HG02840 (cell line): Measurements from ENCODE around the gene S100A16.

Source experiments
- ATAC-seq: cut with Tn5 transposase; IDR thresholded peaks from one replicate; pipeline ENCODE4 v1.9.1; 2021; ENCODE audit warnings: mild to moderate bottlenecking, moderate library complexity, moderate number of reproducible peaks; ENCODE audit not compliant: unreplicated experiment, low FRiP score

S100A16 gene

GRCh38 chr1:153616917-153617311 lies 4.0 kb upstream of the S100A16 start:
- no peak for ATAC-seq

DNA sequence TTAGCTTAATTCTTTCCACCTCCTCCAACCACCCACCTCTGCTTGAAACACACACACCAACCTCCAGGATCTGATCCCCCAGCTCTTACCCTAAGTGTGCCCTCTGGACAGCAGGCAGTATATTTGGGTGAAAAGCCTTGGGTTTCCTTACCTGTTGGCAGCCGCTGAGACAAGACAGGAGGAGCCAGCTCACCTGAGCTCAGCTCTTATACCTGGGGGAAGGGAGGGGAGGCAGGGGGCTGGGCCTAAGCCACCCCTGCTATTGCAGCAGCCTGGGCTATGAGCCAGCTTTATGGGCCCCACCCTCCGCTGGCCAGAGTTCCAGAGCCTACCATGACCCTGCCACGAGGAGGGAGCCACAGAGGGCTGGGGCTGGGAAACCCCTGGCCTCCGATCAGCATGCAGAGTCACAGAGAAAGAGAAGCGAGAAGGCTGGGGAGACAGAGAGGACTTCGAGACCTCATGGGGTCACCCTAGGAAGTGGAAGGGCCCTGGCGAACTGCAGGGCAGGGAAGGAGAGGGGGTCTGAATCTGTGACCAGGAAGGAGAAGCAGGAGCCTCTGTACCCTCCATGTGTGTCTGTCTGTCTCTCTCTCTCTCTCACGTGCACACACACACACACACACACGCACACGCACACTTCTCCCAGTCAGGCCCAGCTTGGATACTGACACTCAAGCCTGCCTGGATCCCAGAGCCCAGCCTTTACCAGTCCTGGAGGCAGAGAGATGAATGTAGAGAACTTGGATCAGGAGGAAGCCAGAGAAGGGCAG lies 3.4 kb upstream of the S100A16 start, which contains the start of gene S100A14:
S100A14 (minus strand) TSS at position 182 of the 773 bp plus-strand sequence. CDS start 467 bp downstream, outside the sequence.
- no peak for ATAC-seq

GRCh38 chr1:153615406-153615805 lies 2.5 kb upstream of the S100A16 start:
- no peak for ATAC-seq

- ATAC-seq, result no peak
Measured at GRCh38 chr1:153614906-153615305, 2.0 kb upstream of the S100A16 start.

- no peak for ATAC-seq
Measured at GRCh38 chr1:153614189-153614900, 1.4 kb upstream of the S100A16 start.

- ATAC-seq, result no peak
Measured at GRCh38 chr1:153613406-153613805, 469 bp upstream of the S100A16 start.

- no peak for ATAC-seq
Measured at GRCh38 chr1:153612111-153612754, 704 bp downstream of the S100A16 start.

- no peak for ATAC-seq
Measured at GRCh38 chr1:153611356-153611755, 1.6 kb downstream of the S100A16 start.

DNA sequence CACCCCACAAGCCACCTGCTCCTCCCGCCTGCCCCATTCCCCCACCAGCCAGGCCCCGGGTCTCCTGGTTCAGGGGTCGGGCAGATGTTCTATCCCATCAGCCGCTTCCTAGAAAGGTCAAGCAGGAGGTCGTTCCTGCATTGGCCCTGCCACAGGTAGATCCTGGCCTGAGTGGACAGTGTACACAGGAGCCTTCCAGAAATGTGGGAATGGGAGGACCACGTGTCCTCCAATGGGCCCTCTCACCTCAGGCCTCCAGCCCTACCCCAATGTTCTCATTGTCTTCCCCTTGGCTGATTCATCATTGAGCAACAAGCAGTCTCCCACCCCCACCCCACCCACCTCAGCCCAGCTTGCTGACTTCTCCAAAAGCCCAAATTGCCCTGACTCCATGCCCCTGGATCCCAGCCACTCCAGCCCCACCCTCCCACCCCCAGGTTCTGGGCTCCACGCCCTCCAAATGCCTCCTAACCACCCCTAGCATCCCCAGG lies 2.1 kb downstream of the S100A16 start:
- no peak for ATAC-seq

DNA sequence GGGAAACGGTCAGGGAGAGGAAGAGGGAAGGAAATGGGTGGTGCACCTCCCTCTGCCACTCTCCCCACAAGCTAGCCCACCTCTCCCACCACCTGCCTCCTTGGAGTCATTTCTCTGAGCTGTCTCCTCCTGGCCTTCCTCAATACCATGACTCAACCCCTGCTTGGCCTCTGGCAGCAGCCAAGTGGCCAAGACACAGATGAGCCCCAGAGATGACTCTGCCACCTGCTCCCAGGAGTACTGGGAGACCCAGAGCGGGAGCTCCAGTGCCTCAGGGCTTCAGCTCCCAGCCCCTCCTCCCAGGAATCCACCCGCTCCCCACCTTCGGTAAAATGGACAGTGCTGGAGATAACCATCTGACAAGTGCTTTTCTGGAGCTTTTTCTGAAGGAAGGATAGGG lies 2.6 kb downstream of the S100A16 start:
- ATAC-seq, result no peak

- no peak for ATAC-seq
Measured at GRCh38 chr1:153609585-153609907, 3.4 kb downstream of the S100A16 start.

DNA sequence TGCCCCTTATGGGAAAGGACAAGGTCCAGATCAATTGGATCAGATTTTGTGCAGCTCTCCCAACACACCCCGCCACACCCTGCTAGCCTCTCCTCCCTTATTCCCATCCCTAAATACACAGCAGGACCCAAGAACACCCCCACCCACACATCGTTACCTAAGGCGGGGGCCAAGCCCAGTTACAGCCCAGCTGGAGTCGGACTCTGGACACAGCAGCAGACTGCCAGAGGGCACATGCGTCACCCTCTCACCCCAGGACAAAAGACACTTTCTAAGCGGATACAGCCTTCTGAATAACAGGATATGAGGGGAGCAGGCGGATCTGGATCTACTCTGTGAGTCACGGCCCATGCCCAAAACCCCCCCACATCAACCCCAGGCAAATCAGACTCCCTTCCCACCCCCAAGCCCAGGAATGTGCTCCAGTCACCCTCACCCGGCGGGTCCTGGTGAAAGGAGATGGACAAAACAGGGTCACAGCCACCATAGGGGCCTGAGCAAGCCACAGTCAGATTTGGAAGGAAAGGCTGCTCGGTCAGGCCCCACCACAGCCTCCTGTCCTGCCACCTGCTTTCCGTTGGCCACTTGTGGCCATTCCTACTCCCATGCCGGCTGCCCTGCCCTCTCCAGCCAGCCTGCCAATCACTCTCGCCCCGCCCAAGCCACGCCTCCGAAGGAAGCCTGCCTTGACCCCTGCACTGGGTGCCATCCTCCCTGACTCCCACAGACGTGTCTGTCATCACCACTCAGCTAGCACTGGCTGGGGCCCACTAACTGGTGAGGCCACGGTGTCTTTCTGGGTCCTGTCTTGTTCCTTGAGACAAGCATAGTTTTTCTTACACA lies 4.0 kb downstream of the S100A16 start:
- ATAC-seq, result no peak

- ATAC-seq, result no peak
Measured at GRCh38 chr1:153608089-153608682, 4.8 kb downstream of the S100A16 start.

DNA sequence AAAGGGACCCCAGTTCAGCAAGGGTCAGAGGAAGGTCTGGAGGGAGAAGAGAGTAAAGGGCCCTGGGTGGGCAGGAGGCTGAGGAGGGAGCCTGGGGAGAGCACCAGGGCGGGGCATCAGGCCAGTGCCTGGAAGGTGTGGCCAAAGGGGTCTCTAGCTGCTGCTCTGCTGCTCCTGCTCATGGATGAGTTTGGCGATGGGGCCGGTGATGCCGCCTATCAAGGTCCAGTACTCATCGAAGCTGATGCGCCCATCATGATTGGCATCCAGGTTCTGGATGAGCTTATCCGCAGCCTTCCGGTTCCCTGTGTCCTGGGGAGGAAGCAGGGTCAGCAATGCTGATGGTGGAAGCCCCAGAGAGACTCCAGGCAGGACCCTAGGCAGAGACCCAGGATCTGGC lies 5.6 kb downstream of the S100A16 start:
- ATAC-seq, result no peak

GRCh38 chr1:153606194-153606593 lies 6.7 kb downstream of the S100A16 start:
- ATAC-seq, result no peak

- ATAC-seq, result no peak
Measured at GRCh38 chr1:153602749-153603148, 10.2 kb downstream of the S100A16 start.

DNA sequence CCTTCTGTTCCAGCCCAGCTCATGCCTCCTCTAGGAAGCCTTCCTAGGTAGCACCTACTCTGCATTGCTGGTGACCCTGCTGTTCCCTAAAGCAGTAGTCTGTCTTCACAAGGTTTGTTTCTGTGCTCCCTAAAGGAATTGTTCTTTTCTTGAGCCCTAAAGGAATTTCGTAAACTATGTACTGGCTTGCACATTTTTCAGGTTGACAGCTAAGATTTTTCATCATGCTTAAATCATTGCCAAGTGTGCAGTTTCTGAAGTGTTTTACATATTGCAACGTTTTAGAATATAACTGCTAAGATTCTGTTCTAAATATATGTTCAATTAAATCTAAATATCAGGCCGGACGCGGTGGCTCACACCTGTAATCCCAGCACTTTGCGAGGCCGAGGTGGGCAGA lies 13.1 kb downstream of the S100A16 start:
- no peak for ATAC-seq

DNA sequence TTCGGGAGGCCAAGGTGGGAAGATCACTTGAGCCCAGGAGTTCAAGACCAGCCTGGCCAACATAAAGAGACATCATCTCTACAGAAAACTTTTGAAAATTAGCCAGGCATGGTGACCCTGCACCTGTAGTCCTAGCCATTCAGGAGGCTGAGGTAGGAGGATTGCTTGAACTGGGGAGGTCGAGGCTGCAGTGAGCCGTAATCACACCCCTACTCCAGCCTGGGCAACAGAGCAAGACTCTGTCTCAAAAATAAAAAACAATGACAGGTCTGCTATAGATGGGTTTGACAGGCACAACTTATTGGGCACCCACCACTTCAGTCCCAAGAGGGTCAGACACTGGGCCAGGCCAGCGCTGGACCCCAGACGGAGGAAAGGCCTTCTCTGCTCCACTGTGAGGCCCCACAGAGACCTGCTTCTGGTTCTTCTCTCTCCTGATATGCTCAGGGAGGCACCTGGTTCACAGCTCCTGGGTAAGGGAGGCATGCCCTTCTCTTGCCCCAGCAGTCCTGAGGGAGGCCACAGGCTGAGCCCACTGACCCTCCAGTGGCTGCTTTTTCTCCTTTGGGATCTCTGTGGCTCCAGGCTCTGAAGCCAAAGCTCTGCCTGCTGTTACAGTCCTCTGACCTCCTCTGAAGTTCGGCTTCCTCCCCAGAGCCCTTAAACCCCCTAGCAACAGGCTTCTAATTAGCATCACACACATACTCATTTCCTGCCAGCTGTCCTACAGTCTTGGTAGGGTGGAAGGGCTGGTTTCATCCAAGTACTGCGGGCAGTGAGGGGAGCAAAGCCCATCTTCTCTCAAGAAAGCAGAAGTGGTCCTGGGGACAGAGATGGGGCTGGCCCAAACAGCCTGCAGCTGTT lies 14.4 kb downstream of the S100A16 start:
- peak; percentile 94 for ATAC-seq

DNA sequence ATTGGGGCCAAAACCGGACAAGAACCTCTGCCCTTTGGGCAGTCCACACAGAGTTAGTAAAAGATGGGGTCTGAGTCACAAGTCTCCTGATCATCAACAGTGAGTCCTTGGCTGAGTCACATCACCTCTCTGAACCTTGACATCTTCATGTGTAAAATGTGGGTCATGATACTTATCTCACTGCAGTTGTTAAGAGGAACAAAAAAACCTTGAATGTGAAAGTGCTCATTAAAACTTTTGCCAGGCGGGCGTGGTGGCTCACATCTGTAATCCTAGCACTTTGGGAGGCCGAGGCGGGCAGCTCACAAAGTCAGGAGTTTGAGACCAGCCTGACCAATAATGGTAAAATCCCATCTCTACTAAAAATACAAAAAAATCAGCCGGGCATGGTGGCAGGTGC lies 15.7 kb downstream of the S100A16 start:
- ATAC-seq, result no peak
